HEK293 (cell line): ENCODE results near the gene PAM.
A peak's percentile ranks its signal among the peaks of the same experiment; 100 is the strongest.

Experiments used
- GLI2 ChIP-seq: fragments of 450-650 bp; formaldehyde crosslinking; IDR thresholded peaks from 2 replicates; pipeline ENCODE4; 2017; ENCODE audit warnings: missing biosample characterization, missing genetic modification characterization, low read depth, borderline replicate concordance
- GLI4 ChIP-seq: fragments of 450-650 bp; formaldehyde crosslinking; IDR thresholded peaks from 2 replicates; pipeline ENCODE4 v1.5.1; 2016; ENCODE audit warnings: missing biosample characterization, missing genetic modification characterization
- HIC1 ChIP-seq: fragments of 450-650 bp; formaldehyde crosslinking; IDR thresholded peaks from 2 replicates; pipeline ENCODE4 v1.5.1; 2016; ENCODE audit warnings: missing biosample characterization, missing genetic modification characterization
- KLF7 ChIP-seq: fragments of 450-650 bp; formaldehyde crosslinking; IDR thresholded peaks from 2 replicates; pipeline ENCODE4 v1.5.1; 2016; ENCODE audit warnings: missing biosample characterization, missing genetic modification characterization, borderline replicate concordance
- OVOL3 ChIP-seq: fragments of 450-650 bp; formaldehyde crosslinking; IDR thresholded peaks from 2 replicates; pipeline ENCODE4 v1.5.1; 2016; ENCODE audit warnings: missing biosample characterization, missing genetic modification characterization
- PATZ1 ChIP-seq: fragments of 450-650 bp; formaldehyde crosslinking; IDR thresholded peaks from 2 replicates; pipeline ENCODE4 v1.5.1; 2016; ENCODE audit warnings: missing biosample characterization, missing genetic modification characterization
- SP3 ChIP-seq: fragments of 450-650 bp; formaldehyde crosslinking; IDR thresholded peaks from 2 replicates; pipeline ENCODE4 v1.5.1; 2016; ENCODE audit warnings: missing biosample characterization, missing genetic modification characterization
- TRIM28 ChIP-seq: IDR thresholded peaks from 2 replicates; pipeline ENCODE4 v1.6.1; 2011; ENCODE audit warnings: low read length, control low read depth, borderline replicate concordance
- TSHZ1 ChIP-seq: fragments of 450-650 bp; formaldehyde crosslinking; IDR thresholded peaks from 2 replicates; pipeline ENCODE4 v1.5.1; 2016; ENCODE audit warnings: missing biosample characterization, missing genetic modification characterization, borderline replicate concordance
- WT1 ChIP-seq: fragments of 450-650 bp; formaldehyde crosslinking; IDR thresholded peaks from 2 replicates; pipeline ENCODE4 v1.5.1; 2016; ENCODE audit warnings: missing biosample characterization, missing genetic modification characterization
- ZBTB1 ChIP-seq: fragments of 450-650 bp; formaldehyde crosslinking; IDR thresholded peaks from 2 replicates; pipeline ENCODE4 v1.5.1; 2016; ENCODE audit warnings: missing biosample characterization, missing genetic modification characterization
- ZBTB21 ChIP-seq: fragments of 450-650 bp; formaldehyde crosslinking; IDR thresholded peaks from 2 replicates; pipeline ENCODE4 v1.5.1; 2017; ENCODE audit warnings: missing biosample characterization, missing genetic modification characterization
- ZBTB48 ChIP-seq: fragments of 450-650 bp; formaldehyde crosslinking; IDR thresholded peaks from 2 replicates; pipeline ENCODE4 v1.5.1; 2016; ENCODE audit warnings: missing biosample characterization, missing genetic modification characterization
- ZEB2 ChIP-seq: fragments of 450-650 bp; formaldehyde crosslinking; IDR thresholded peaks from 2 replicates; pipeline ENCODE4 v1.5.1; 2016; ENCODE audit warnings: missing biosample characterization, missing genetic modification characterization
- ZIC2 ChIP-seq: fragments of 450-650 bp; formaldehyde crosslinking; IDR thresholded peaks from 2 replicates; pipeline ENCODE4 v1.5.1; 2016; ENCODE audit warnings: missing biosample characterization, missing genetic modification characterization
- ZNF10 ChIP-seq: fragments of 450-650 bp; formaldehyde crosslinking; IDR thresholded peaks from 2 replicates; pipeline ENCODE4 v1.5.1; 2017; ENCODE audit warnings: missing biosample characterization, missing genetic modification characterization
- ZNF138 ChIP-seq: fragments of 450-650 bp; formaldehyde crosslinking; IDR thresholded peaks from 2 replicates; pipeline ENCODE4 v1.5.1; 2016; ENCODE audit warnings: missing biosample characterization, missing genetic modification characterization, borderline replicate concordance
- ZNF148 ChIP-seq: fragments of 450-650 bp; formaldehyde crosslinking; IDR thresholded peaks from 2 replicates; pipeline ENCODE4 v1.5.0; 2017; ENCODE audit warnings: missing biosample characterization, missing genetic modification characterization, borderline replicate concordance
- ZNF2 ChIP-seq: fragments of 450-650 bp; formaldehyde crosslinking; IDR thresholded peaks from 2 replicates; pipeline ENCODE4 v1.5.1; 2016; ENCODE audit warnings: missing biosample characterization, missing genetic modification characterization
- ZNF214 ChIP-seq: fragments of 450-650 bp; formaldehyde crosslinking; IDR thresholded peaks from 2 replicates; pipeline ENCODE4 v1.5.1; 2017; ENCODE audit warnings: missing biosample characterization, mild to moderate bottlenecking, missing genetic modification characterization, borderline replicate concordance
- ZNF341 ChIP-seq: fragments of 450-650 bp; formaldehyde crosslinking; IDR thresholded peaks from 2 replicates; pipeline ENCODE4; 2016; ENCODE audit warnings: low read depth, missing biosample characterization, missing genetic modification characterization
- ZNF521 ChIP-seq: fragments of 450-650 bp; formaldehyde crosslinking; IDR thresholded peaks from 2 replicates; pipeline ENCODE4 v1.5.1; 2017; ENCODE audit warnings: missing biosample characterization, mild to moderate bottlenecking, missing genetic modification characterization
- ZNF529 ChIP-seq: fragments of 450-650 bp; formaldehyde crosslinking; IDR thresholded peaks from 2 replicates; pipeline ENCODE4 v1.5.1; 2017; ENCODE audit warnings: missing genetic modification characterization, missing biosample characterization; ENCODE audit not compliant: insufficient replicate concordance
- ZNF558 ChIP-seq: fragments of 450-650 bp; formaldehyde crosslinking; IDR thresholded peaks from 2 replicates; pipeline ENCODE4 v1.5.1; 2016; ENCODE audit warnings: missing biosample characterization, missing genetic modification characterization
- ZNF610 ChIP-seq: fragments of 450-650 bp; formaldehyde crosslinking; IDR thresholded peaks from 2 replicates; pipeline ENCODE4 v1.5.1; 2016; ENCODE audit warnings: missing biosample characterization, missing genetic modification characterization, borderline replicate concordance
- ZNF624 ChIP-seq: fragments of 450-650 bp; formaldehyde crosslinking; IDR thresholded peaks from 2 replicates; pipeline ENCODE4 v1.5.1; 2017; ENCODE audit warnings: missing biosample characterization, missing genetic modification characterization
- ZNF660 ChIP-seq: fragments of 450-650 bp; IDR thresholded peaks from 2 replicates; pipeline ENCODE4 v1.5.1; 2018; ENCODE audit warnings: missing biosample characterization, mild to moderate bottlenecking, missing genetic modification characterization
- ZNF701 ChIP-seq: fragments of 450-650 bp; formaldehyde crosslinking; IDR thresholded peaks from 2 replicates; pipeline ENCODE4 v1.5.1; 2016; ENCODE audit warnings: missing biosample characterization, missing genetic modification characterization
- ZNF837 ChIP-seq: fragments of 450-650 bp; formaldehyde crosslinking; IDR thresholded peaks from 2 replicates; pipeline ENCODE4 v1.5.1; 2016; ENCODE audit warnings: missing biosample characterization, missing genetic modification characterization
- ZNF843 ChIP-seq: fragments of 450-650 bp; formaldehyde crosslinking; IDR thresholded peaks from 2 replicates; pipeline ENCODE4 v1.5.1; 2016; ENCODE audit warnings: missing biosample characterization, missing genetic modification characterization
- ZXDB ChIP-seq: fragments of 450-650 bp; formaldehyde crosslinking; IDR thresholded peaks from 2 replicates; pipeline ENCODE4 v1.5.1; 2016; ENCODE audit warnings: missing biosample characterization, missing genetic modification characterization

PAM gene

GRCh38 chr5:102755686-102756371 lies 724 bp downstream of the PAM start (continued):
- TF ChIP-seq PATZ1 (tag by site-specific recombination) (peak; percentile 62), WT1 (tag by site-specific recombination) (peak; percentile 12; the same call in 1 of the 2 replicates), ZNF558 (tag by site-specific recombination) (peak; percentile 61; the same call in 1 of the 2 replicates), ZNF701 (tag by site-specific recombination) (no peak), ZEB2 (tag by site-specific recombination) (peak; percentile 81), ZBTB21 (tag by site-specific recombination) (peak; percentile 93), GLI2 (tag by site-specific recombination) (no peak), OVOL3 (tag by site-specific recombination) (no peak), ZNF624 (tag by site-specific recombination) (no peak), ZNF2 (tag by site-specific recombination) (peak; percentile 82; the same call in 1 of the 2 replicates), ZXDB (tag by site-specific recombination) (peak; percentile 52; the same call in 1 of the 2 replicates), ZBTB1 (tag by site-specific recombination) (no peak), TSHZ1 (0 out of 2 replicates have a peak, but pooled peaks have one; percentile 55), ZNF138 (tag by site-specific recombination) (no peak), ZBTB48 (tag by site-specific recombination) (peak; percentile 97), ZNF10 (peak; percentile 10; the same call in 1 of the 2 replicates), ZNF148 (no peak), ZNF521 (no peak), KLF7 (tag by site-specific recombination) (no peak), ZNF341 (tag by site-specific recombination) (0 out of 2 replicates have a peak, but pooled peaks have one; percentile 26), TRIM28 (peak; percentile 63), SP3 (tag by site-specific recombination) (peak; percentile 27), HIC1 (peak; percentile 90), ZNF610 (tag by site-specific recombination) (no peak), ZNF843 (tag by site-specific recombination) (peak; percentile 53; the same call in 1 of the 2 replicates), GLI4 (no peak), ZNF837 (tag by site-specific recombination) (no peak), ZNF214 (tag by site-specific recombination) (no peak), ZNF529 (tag by site-specific recombination) (no peak), ZIC2 (no peak), ZNF660 (tag by site-specific recombination) (peak; percentile 66; the same call in 1 of the 2 replicates)
